Ishikawa (cell line): ENCODE results near the gene SYCP2.

ENCODE experiments used
- CEBPB ChIP-seq: IDR thresholded peaks from 2 replicates; pipeline ENCODE4 v1.6.1; 2012
- CREB1 ChIP-seq: IDR thresholded peaks from 2 replicates; pipeline ENCODE4 v1.6.1; 2012; ENCODE audit warnings: low read depth
- EGR1 ChIP-seq: IDR thresholded peaks from 2 replicates; pipeline ENCODE4 v1.6.1; 2012
- EP300 ChIP-seq: IDR thresholded peaks from 2 replicates; pipeline ENCODE4 v1.6.1; 2012; ENCODE audit warnings: borderline replicate concordance
- FOXM1 ChIP-seq: IDR thresholded peaks from 2 replicates; pipeline ENCODE4 v1.6.1; 2012; ENCODE audit warnings: low read depth, borderline replicate concordance
- MAX ChIP-seq: IDR thresholded peaks from 2 replicates; pipeline ENCODE4 v1.6.1; 2012
- NFIC ChIP-seq: IDR thresholded peaks from 2 replicates; pipeline ENCODE4 v1.6.1; 2012
- RAD21 ChIP-seq: IDR thresholded peaks from 2 replicates; pipeline ENCODE4 v1.6.1; 2012; ENCODE audit warnings: low read depth
- TAF1 ChIP-seq: IDR thresholded peaks from 2 replicates; pipeline ENCODE4 v1.6.1; 2012; ENCODE audit warnings: low read depth, mild to moderate bottlenecking
- TCF12 ChIP-seq: IDR thresholded peaks from 2 replicates; pipeline ENCODE4 v1.6.1; 2012; ENCODE audit warnings: low read depth
- TEAD4 ChIP-seq: IDR thresholded peaks from 2 replicates; pipeline ENCODE4 v1.6.1; 2012
- YY1 ChIP-seq: IDR thresholded peaks from 2 replicates; pipeline ENCODE4 v1.6.1; 2012; ENCODE audit warnings: low read depth
- ZBTB7A ChIP-seq: IDR thresholded peaks from 2 replicates; pipeline ENCODE4 v1.6.1; 2012; ENCODE audit warnings: low read depth
- TF ChIP-seq, protein P1 (sequence below): IDR thresholded peaks from 2 replicates; pipeline ENCODE4 v1.6.1; 2012
- TF ChIP-seq, protein P2 (sequence below): IDR thresholded peaks from 2 replicates; pipeline ENCODE4 v1.6.1; 2012; ENCODE audit warnings: low read depth, mild to moderate bottlenecking

The SYCP2 gene

DNA sequence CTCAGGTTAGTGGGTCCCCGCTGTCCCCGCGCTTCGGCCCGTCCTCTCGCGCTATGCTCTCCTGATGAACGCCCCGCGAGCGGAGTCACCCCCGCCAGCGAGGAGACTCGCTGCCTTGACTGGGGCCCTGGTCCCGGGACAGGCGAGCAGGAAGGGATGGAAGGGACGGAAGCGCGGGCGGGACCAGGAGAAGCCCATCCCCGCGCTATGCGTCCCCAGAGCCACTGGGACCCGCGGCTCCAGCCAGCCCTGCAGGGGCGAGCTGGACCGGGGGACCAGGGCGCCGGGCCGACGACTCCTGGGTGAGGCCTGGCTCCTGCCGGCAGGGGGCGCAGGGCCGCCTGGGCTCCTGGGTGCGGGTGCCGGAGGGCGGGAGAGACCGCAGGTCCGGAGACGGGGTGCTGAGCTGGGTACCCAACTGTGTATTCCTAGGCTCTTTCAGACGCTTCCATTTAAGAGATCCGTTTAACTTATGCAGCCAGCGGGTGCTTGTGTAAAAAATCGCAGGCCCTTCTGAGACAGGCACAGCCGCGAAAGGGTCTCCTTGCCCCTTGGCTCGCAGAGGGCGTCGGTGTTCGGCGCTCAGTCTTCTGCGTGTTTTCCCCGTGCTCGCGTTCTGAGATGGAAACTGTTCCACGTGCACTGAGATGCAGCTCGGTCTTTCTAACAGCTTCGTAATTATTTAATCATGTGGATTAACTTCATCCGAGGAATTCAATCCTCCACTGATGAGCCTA, 580 bp upstream of the SYCP2 start:
- no peak for TF ChIP-seq ZBTB7A
- TF ChIP-seq, protein P1, sequence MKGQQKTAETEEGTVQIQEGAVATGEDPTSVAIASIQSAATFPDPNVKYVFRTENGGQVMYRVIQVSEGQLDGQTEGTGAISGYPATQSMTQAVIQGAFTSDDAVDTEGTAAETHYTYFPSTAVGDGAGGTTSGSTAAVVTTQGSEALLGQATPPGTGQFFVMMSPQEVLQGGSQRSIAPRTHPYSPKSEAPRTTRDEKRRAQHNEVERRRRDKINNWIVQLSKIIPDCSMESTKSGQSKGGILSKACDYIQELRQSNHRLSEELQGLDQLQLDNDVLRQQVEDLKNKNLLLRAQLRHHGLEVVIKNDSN = no peak
- TF ChIP-seq, protein P2, sequence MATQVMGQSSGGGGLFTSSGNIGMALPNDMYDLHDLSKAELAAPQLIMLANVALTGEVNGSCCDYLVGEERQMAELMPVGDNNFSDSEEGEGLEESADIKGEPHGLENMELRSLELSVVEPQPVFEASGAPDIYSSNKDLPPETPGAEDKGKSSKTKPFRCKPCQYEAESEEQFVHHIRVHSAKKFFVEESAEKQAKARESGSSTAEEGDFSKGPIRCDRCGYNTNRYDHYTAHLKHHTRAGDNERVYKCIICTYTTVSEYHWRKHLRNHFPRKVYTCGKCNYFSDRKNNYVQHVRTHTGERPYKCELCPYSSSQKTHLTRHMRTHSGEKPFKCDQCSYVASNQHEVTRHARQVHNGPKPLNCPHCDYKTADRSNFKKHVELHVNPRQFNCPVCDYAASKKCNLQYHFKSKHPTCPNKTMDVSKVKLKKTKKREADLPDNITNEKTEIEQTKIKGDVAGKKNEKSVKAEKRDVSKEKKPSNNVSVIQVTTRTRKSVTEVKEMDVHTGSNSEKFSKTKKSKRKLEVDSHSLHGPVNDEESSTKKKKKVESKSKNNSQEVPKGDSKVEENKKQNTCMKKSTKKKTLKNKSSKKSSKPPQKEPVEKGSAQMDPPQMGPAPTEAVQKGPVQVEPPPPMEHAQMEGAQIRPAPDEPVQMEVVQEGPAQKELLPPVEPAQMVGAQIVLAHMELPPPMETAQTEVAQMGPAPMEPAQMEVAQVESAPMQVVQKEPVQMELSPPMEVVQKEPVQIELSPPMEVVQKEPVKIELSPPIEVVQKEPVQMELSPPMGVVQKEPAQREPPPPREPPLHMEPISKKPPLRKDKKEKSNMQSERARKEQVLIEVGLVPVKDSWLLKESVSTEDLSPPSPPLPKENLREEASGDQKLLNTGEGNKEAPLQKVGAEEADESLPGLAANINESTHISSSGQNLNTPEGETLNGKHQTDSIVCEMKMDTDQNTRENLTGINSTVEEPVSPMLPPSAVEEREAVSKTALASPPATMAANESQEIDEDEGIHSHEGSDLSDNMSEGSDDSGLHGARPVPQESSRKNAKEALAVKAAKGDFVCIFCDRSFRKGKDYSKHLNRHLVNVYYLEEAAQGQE = no peak
- TF ChIP-seq TAF1 = no peak
- TF ChIP-seq CREB1 = no peak
- TF ChIP-seq YY1 = no peak
- no peak for TF ChIP-seq FOXM1
- TF ChIP-seq TCF12 = no peak
- no peak for TF ChIP-seq EGR1
- TF ChIP-seq MAX = no peak

GRCh38 chr20:59932616-59933295, 681 bp downstream of the SYCP2 start:
- no peak for TF ChIP-seq CEBPB
- TF ChIP-seq YY1 = no peak
- no peak for TF ChIP-seq CREB1
- TF ChIP-seq, protein P1 = no peak
- no peak for TF ChIP-seq TEAD4
- TF ChIP-seq EP300 = no peak

DNA sequence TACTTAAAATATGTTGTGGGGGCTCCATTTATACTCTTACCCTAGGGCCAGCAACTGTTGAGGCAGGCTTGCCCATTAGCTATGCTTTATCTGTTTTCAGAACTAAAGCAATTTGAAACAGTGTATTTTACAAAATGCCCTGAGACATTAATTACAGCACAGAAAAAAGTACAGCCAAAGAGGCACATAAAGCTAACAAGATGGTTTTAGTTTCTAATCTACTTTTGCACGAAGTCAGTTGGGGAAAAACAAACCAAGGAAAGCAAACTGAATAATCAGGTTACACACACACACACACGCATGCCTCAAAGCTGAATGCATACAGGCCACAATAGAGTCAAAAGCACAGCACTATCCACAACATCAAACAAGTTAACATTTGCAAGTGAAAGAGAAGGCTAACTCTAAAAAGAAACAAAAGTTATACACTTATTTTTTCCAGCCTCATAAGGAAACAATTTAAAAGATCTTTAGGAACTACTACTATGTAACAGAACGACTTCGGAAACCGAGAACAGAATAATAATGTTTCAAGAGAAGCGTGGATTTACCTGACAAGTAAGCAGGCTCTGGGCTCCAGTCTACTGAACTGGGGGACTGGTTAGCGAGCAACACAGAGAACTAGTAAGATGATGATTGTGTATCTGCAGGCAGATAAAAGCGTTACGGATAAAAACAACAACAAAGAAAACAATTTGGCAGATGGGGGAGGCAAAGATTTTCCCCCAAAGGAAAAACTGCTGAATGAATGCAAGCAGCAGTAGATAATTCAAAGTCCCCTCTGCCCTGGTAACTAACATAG, 1.7 kb downstream of the SYCP2 start:
- TF ChIP-seq CEBPB (no peak), MAX (no peak), EGR1 (no peak), CREB1 (no peak), EP300 (no peak), FOXM1 (no peak), RAD21 (no peak), ZBTB7A (no peak), NFIC (no peak), TAF1 (no peak), YY1 (no peak)
- TF ChIP-seq, protein P1 = no peak
- TF ChIP-seq, protein P2 = no peak

- TF ChIP-seq TCF12 (no peak), TAF1 (no peak), EGR1 (no peak), CREB1 (no peak), TEAD4 (no peak), YY1 (no peak), FOXM1 (no peak), CEBPB (no peak), MAX (no peak), RAD21 (no peak), EP300 (no peak), NFIC (no peak), ZBTB7A (no peak)
- TF ChIP-seq, protein P2 = no peak
- TF ChIP-seq, protein P1 = no peak
Observed at GRCh38 chr20:59925899-59926298, 7.5 kb downstream of the SYCP2 start.
